BE2C (cell line): ENCODE measurements around the gene GUCY1A1.

Experiments used
- DNase-seq: peaks from one replicate; pipeline ENCODE4 v3.0.0-alpha.2; 2020
- H3K27me3 ChIP-seq: fragments of 250-450 bp; sonication (Bioruptor Pico); 2 replicates; pipeline ENCODE4 v1.5.1; 2020; ENCODE audit warnings: mild to moderate bottlenecking
- H3K36me3 ChIP-seq: fragments of 250-450 bp; sonication (Bioruptor Pico); 2 replicates; pipeline ENCODE4 v1.5.1; 2020; ENCODE audit warnings: mild to moderate bottlenecking
- H3K4me1 ChIP-seq: fragments of 250-450 bp; sonication (Bioruptor Pico); 2 replicates; pipeline ENCODE4 v1.5.1; 2020
- H3K4me3 ChIP-seq: 2 replicates; pipeline ENCODE4 v1.5.1; 2011; ENCODE audit warnings: low read depth, low read length
- H3K9me3 ChIP-seq: fragments of 250-450 bp; sonication (Bioruptor Pico); 2 replicates; pipeline ENCODE4 v1.5.1; 2020
- CTCF ChIP-seq: IDR thresholded peaks from 2 replicates; pipeline ENCODE4 v1.5.1; 2012; ENCODE audit warnings: mild to moderate bottlenecking, low read depth, low read length

Gene GUCY1A1

GRCh38 chr4:155738548-155738947, 71.9 kb downstream of the GUCY1A1 start:
- peaks cover 3% of the 10 kb centered on the region; the same call in 1 of the 2 replicates for H3K4me1 ChIP-seq
- TF ChIP-seq CTCF = no peak
- H3K27me3 ChIP-seq = no peaks in the 10 kb centered on the region
- no peaks in the 10 kb centered on the region for H3K36me3 ChIP-seq
- DNase-seq = no peak
- no peak overlapping the region for H3K4me3 ChIP-seq
- no peaks in the 10 kb centered on the region for H3K9me3 ChIP-seq

GRCh38 chr4:155741546-155741945, 74.9 kb downstream of the GUCY1A1 start:
- no peak for DNase-seq
- Histone ChIP-seq H3K36me3 (no peaks in the 10 kb centered on the region), H3K4me3 (no peak overlapping the region), H3K27me3 (no peaks in the 10 kb centered on the region), H3K9me3 (no peaks in the 10 kb centered on the region), H3K4me1 (no peaks in the 10 kb centered on the region)
- TF ChIP-seq CTCF = no peak

- no peaks in the 10 kb centered on the region for H3K4me1 ChIP-seq
- no peak overlapping the region for H3K4me3 ChIP-seq
- no peaks in the 10 kb centered on the region for H3K9me3 ChIP-seq
- DNase-seq = no peak
- no peaks in the 10 kb centered on the region for H3K27me3 ChIP-seq
- H3K36me3 ChIP-seq = no peaks in the 10 kb centered on the region
- TF ChIP-seq CTCF = peak; percentile 37
Measured at GRCh38 chr4:155742310-155743015, 75.8 kb downstream of the GUCY1A1 start.

- Histone ChIP-seq H3K4me3 (no peak overlapping the region), H3K9me3 (no peaks in the 10 kb centered on the region), H3K4me1 (peaks cover 4% of the 10 kb centered on the region; the same call in 1 of the 2 replicates), H3K36me3 (no peaks in the 10 kb centered on the region), H3K27me3 (no peaks in the 10 kb centered on the region)
- no peak for TF ChIP-seq CTCF
- no peak for DNase-seq
Measured at GRCh38 chr4:155745984-155746383, 79.3 kb downstream of the GUCY1A1 start.

GRCh38 chr4:155748039-155748438, 81.4 kb downstream of the GUCY1A1 start:
- no peak for DNase-seq
- H3K9me3 ChIP-seq = no peaks in the 10 kb centered on the region
- H3K4me1 ChIP-seq = peaks cover 9% of the 10 kb centered on the region
- TF ChIP-seq CTCF = no peak
- H3K36me3 ChIP-seq = no peaks in the 10 kb centered on the region
- H3K27me3 ChIP-seq = no peaks in the 10 kb centered on the region
- H3K4me3 ChIP-seq = no peak overlapping the region

GRCh38 chr4:155749041-155749440, 82.4 kb downstream of the GUCY1A1 start:
- peaks cover 9% of the 10 kb centered on the region for H3K4me1 ChIP-seq
- no peaks in the 10 kb centered on the region for H3K27me3 ChIP-seq
- no peak for TF ChIP-seq CTCF
- DNase-seq = no peak
- H3K36me3 ChIP-seq = no peaks in the 10 kb centered on the region
- H3K4me3 ChIP-seq = no peak overlapping the region
- no peaks in the 10 kb centered on the region for H3K9me3 ChIP-seq
